ENCODE measurements around the gene CIBAR2.

CIBAR2 gene

GRCh38 chr16:85078226-85078625 lies 34.0 kb downstream of the CIBAR2 start:
- no peak for DNase-seq (ENCODE audit: low read depth)
- H3K4me3 ChIP-seq (ENCODE audit: low read length) = no peak overlapping the region
- TF ChIP-seq, protein P1, sequence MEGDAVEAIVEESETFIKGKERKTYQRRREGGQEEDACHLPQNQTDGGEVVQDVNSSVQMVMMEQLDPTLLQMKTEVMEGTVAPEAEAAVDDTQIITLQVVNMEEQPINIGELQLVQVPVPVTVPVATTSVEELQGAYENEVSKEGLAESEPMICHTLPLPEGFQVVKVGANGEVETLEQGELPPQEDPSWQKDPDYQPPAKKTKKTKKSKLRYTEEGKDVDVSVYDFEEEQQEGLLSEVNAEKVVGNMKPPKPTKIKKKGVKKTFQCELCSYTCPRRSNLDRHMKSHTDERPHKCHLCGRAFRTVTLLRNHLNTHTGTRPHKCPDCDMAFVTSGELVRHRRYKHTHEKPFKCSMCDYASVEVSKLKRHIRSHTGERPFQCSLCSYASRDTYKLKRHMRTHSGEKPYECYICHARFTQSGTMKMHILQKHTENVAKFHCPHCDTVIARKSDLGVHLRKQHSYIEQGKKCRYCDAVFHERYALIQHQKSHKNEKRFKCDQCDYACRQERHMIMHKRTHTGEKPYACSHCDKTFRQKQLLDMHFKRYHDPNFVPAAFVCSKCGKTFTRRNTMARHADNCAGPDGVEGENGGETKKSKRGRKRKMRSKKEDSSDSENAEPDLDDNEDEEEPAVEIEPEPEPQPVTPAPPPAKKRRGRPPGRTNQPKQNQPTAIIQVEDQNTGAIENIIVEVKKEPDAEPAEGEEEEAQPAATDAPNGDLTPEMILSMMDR (conservative IDR thresholded peaks at IDR 0.05; ENCODE audit: low read depth, low read length) = no peak

DNA sequence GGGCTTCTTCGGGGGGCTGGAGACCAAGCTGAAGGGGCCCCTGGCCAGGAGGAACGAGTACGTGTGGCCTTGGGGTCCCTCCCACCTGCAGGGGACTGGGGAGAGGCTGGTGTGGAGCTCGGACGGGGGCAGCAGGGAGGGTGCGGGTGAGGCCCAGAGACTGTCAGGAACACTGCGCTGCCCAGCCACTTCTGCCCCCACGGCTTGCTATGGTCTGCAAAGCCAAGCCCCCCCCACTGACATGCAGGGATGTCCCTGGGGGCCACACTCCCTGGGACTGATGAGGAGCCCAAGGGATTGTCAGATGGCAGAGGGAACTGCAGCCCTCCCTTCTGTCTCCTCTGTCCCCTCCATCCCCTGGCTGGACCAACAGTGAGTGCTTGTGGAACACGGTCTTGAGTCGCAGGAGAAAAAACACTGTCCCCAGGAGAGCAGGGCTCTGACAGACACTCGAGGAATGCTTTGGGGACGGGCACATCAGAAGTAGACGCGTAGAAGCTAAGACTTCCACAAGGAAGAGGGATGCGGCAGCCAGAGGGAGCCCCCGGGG lies 34.6 kb downstream of the CIBAR2 start:
- no peak overlapping the region for H3K4me3 ChIP-seq (ENCODE audit: low read length)
- TF ChIP-seq, protein P1 (conservative IDR thresholded peaks at IDR 0.05; ENCODE audit: low read depth, low read length) = no peak
- DNase-seq (ENCODE audit: low read depth) = no peak

- H3K4me3 ChIP-seq (ENCODE audit: low read length) = no peak overlapping the region
- no peak for DNase-seq (ENCODE audit: low read depth)
- TF ChIP-seq, protein P1 (conservative IDR thresholded peaks at IDR 0.05; ENCODE audit: low read depth, low read length) = no peak
Measured at GRCh38 chr16:85077039-85077438, 35.2 kb downstream of the CIBAR2 start.

DNA sequence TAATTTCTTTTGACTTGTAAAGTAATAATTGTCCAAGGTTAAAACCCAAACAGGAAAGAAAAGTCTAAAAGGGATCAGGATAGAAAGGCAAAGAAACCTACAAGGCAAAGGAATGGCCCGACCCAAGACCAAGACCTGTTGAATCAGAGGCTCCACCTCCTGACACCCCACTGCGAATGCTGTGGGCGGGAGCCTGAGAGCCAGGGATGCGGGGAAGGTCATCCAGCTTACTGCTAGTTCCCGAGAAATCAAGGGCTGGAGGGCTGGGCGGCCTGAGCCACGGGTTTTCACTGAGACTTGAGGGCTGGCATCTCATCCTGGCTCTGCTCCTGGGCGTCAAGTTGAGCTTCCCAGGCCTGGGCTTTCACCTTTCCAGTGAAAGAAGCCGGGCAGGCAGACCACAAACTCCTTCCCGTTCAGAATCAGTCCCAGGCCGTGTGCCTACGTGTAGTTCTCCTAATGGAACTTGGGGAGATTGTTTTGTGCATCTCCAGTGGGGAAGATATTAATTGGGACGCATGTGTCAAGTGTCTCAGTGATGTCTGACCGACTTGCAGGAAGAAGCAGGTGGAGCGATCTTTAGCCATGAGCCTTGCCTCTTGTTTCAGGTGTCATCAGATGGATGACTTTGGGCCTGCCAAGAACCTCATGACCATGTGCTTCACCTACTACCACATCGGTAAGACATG lies 36.9 kb downstream of the CIBAR2 start:
- TF ChIP-seq, protein P1 (conservative IDR thresholded peaks at IDR 0.05; ENCODE audit: low read depth, low read length) = no peak
- no peak overlapping the region for H3K4me3 ChIP-seq (ENCODE audit: low read length)
- no peak for DNase-seq (ENCODE audit: low read depth)

GRCh38 chr16:85074225-85074914 lies 37.9 kb downstream of the CIBAR2 start:
- no peak for DNase-seq (ENCODE audit: low read depth)
- no peak overlapping the region for H3K4me3 ChIP-seq (ENCODE audit: low read length)
- TF ChIP-seq, protein P1 (conservative IDR thresholded peaks at IDR 0.05; ENCODE audit: low read depth, low read length) = no peak

DNA sequence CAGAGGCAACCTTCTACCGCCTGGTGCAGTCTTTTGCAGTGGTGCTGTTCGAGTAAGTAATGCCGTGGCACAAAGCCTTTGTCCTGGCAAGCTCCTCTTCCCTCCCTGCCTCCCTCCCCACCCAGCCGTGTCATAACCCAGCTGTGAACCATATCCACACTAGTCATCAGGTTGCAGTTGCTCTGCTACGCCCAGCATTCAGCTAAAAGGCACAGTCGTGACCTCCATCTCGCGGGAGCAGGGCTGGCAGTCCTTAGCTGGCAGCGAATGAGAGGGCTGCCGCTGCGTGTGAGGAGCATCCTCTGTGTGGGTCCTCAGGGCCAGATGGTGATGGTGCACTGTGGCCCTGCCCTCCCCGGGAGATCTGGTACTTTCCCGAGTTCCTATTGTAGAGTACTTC lies 39.3 kb downstream of the CIBAR2 start:
- TF ChIP-seq, protein P1 (conservative IDR thresholded peaks at IDR 0.05; ENCODE audit: low read depth, low read length) = no peak
- H3K4me3 ChIP-seq (ENCODE audit: low read length) = no peak overlapping the region
- DNase-seq (ENCODE audit: low read depth) = no peak
